Small intestine (tissue), 7 donors: ENCODE results near the gene KCNAB2. TPM values are rescaled to one million over a fixed set of nuclear protein-coding genes. Genes with fewer than 3 reads are reported as not detected.

Source experiments
- DNase-seq, 2 donors: peaks; one replicate each; pipeline versions ENCODE4 v3.0.0 to v3.0.0-alpha.2; 2013
- FAIRE-seq: peaks from 2 replicates; lab custom pipeline; 2012; peaks lifted over from hg19 to GRCh38; lab: Jason Lieb, UNC
- H3K27ac ChIP-seq, 3 donors: one replicate each; pipeline ENCODE4 v1.5.1; 2013; ENCODE audit warnings: low read length in 2 of 3, mild to moderate bottlenecking in 2 of 3, control low read depth in 1 of 3, inconsistent platforms in 1 of 3, low read depth in 1 of 3, moderate library complexity in 1 of 3
- H3K27me3 ChIP-seq, 3 donors: one replicate each; pipeline ENCODE4 v1.6.1; 2013; ENCODE audit warnings: low read length in 3 of 3, inconsistent platforms in 1 of 3; ENCODE audit not compliant: control insufficient read depth in 3 of 3, insufficient read depth in 3 of 3
- H3K36me3 ChIP-seq, 3 donors: one replicate each; pipeline ENCODE4 v1.6.1; 2013; ENCODE audit warnings: low read length in 3 of 3, inconsistent platforms in 1 of 3, low read depth in 1 of 3, mild to moderate bottlenecking in 1 of 3, moderate library complexity in 1 of 3; ENCODE audit not compliant: control insufficient read depth in 3 of 3, insufficient read depth in 2 of 3
- H3K4me1 ChIP-seq, 3 donors: one replicate each; pipeline ENCODE4 v1.6.1; 2013; ENCODE audit warnings: low read length in 2 of 3, inconsistent platforms in 1 of 3, low read depth in 1 of 3, mild to moderate bottlenecking in 1 of 3, moderate library complexity in 1 of 3; ENCODE audit not compliant: control insufficient read depth in 3 of 3, insufficient read depth in 2 of 3
- H3K4me3 ChIP-seq, 3 donors: one replicate each; pipeline ENCODE4 v1.5.1; 2013; ENCODE audit warnings: low read length in 3 of 3, control low read depth in 1 of 3, inconsistent platforms in 1 of 3, low read depth in 1 of 3, mild to moderate bottlenecking in 1 of 3, moderate library complexity in 1 of 3
- H3K9me3 ChIP-seq, 2 donors: one replicate each; pipeline ENCODE4 v1.6.1; 2013; ENCODE audit warnings: low read depth in 1 of 2, low read length in 1 of 2; ENCODE audit not compliant: control insufficient read depth in 2 of 2, insufficient read depth in 1 of 2
- WGBS, 3 donors: extraction: QIAGEN DNeasy Blood & Tissue Kit; methylation state at CpG; one replicate each; pipeline ENCODE4 v1.1.7; 2013; 5-methylcytosine and 5-hydroxymethylcytosine counted together
- polyA plus RNA-seq, 4 donors: library from polyadenylated mRNA; stranded (reverse) in 3 of 4; unstranded in 1 of 4; fragments of 200-250 nt in 3 of 4; fragments of 120-200 nt in 1 of 4; gene quantifications; one replicate each; pipeline versions ENCODE4 v1.2.1 to v1.2.3, GENCODE V29; 2013
- donor health status: healthy with polysubstance abuse.
- donor health status: control.
- donor health status: control.
- donor health status: Bipolar disorder and iron deficiency.
- donor health status: healthy.

The KCNAB2 gene
- polyA plus RNA-seq, 4 donors = 1.1 to 35.7 (median 5.3) TPM

- H3K9me3 ChIP-seq = no peaks in the 10 kb centered on the region
- H3K36me3 ChIP-seq = no peaks in the 10 kb centered on the region
- H3K27ac ChIP-seq = no peak overlapping the region
- no peak for DNase-seq
- peaks cover 0 to 2% (median 0%) of the 10 kb centered on the region in 3 donors for H3K4me1 ChIP-seq
- peaks cover 0 to 3% (median 0%) of the 10 kb centered on the region in 3 donors for H3K27me3 ChIP-seq
- no peak overlapping the region for H3K4me3 ChIP-seq
- no peak for FAIRE-seq
- WGBS, 3 donors = 24 to 55% (median 39%) methylated on average over 13 of the region's 13 CpGs
These were observed 43.6 kb upstream of the KCNAB2 start for GRCh38 chr1:6001992-6002576.

GRCh38 chr1:6002714-6003501 lies 42.8 kb upstream of the KCNAB2 start:
- H3K27ac ChIP-seq = no peak overlapping the region
- WGBS, 3 donors = 34 to 67% (median 42%) methylated on average over 32 to 33 of the region's 33 CpGs
- peaks cover 0 to 3% (median 0%) of the 10 kb centered on the region in 3 donors for H3K27me3 ChIP-seq
- no peaks in the 10 kb centered on the region for H3K36me3 ChIP-seq
- FAIRE-seq (no peak), DNase-seq (no peak)
- no peaks in the 10 kb centered on the region for H3K9me3 ChIP-seq
- no peak overlapping the region for H3K4me3 ChIP-seq
- H3K4me1 ChIP-seq = peaks cover 0 to 7% (median 0%) of the 10 kb centered on the region in 3 donors

- FAIRE-seq (no peak), DNase-seq (no peak)
- Histone ChIP-seq H3K4me3 (no peak overlapping the region), H3K4me1 (peaks cover 0 to 12% (median 0%) of the 10 kb centered on the region in 3 donors), H3K27me3 (peaks cover 0 to 3% (median 0%) of the 10 kb centered on the region in 3 donors), H3K36me3 (no peaks in the 10 kb centered on the region), H3K9me3 (no peaks in the 10 kb centered on the region), H3K27ac (no peak overlapping the region)
- WGBS, 3 donors = 73 to 78% (median 76%) methylated on average over 24 of the region's 24 CpGs
These were observed 41.9 kb upstream of the KCNAB2 start for GRCh38 chr1:6003568-6004411.

GRCh38 chr1:6004412-6005123 lies 41.1 kb upstream of the KCNAB2 start:
- DNase-seq (no peak), FAIRE-seq (no peak)
- peaks cover 0 to 3% (median 0%) of the 10 kb centered on the region in 3 donors for H3K27me3 ChIP-seq
- no peak overlapping the region for H3K4me3 ChIP-seq
- peaks cover 0 to 20% (median 0%) of the 10 kb centered on the region in 3 donors for H3K4me1 ChIP-seq
- no peaks in the 10 kb centered on the region for H3K9me3 ChIP-seq
- H3K36me3 ChIP-seq = no peaks in the 10 kb centered on the region
- WGBS, 3 donors = 93 to 95% (median 94%) methylated on average over 11 of the region's 11 CpGs
- H3K27ac ChIP-seq = no peak overlapping the region

- Histone ChIP-seq H3K36me3 (no peaks in the 10 kb centered on the region), H3K27me3 (peaks cover 0 to 3% (median 0%) of the 10 kb centered on the region in 3 donors), H3K4me3 (no peak overlapping the region), H3K9me3 (no peaks in the 10 kb centered on the region), H3K27ac (no peak overlapping the region), H3K4me1 (peaks cover 0 to 25% (median 0%) of the 10 kb centered on the region in 3 donors)
- no peak for DNase-seq
- FAIRE-seq = no peak
- 71 to 72% (median 72%) methylated on average over 5 to 10 of the region's 10 CpGs for WGBS, 3 donors
These were observed 40.3 kb upstream of the KCNAB2 start for GRCh38 chr1:6005276-6005917.

- H3K27ac ChIP-seq = no peak overlapping the region
- peaks cover 0 to 25% (median 0%) of the 10 kb centered on the region in 3 donors for H3K4me1 ChIP-seq
- no peak overlapping the region for H3K4me3 ChIP-seq
- 60 to 78% (median 76%) methylated on average over 10 to 12 of the region's 12 CpGs for WGBS, 3 donors
- no peak for DNase-seq
- peaks cover 0 to 3% (median 0%) of the 10 kb centered on the region in 3 donors for H3K27me3 ChIP-seq
- no peak for FAIRE-seq
- H3K9me3 ChIP-seq = no peaks in the 10 kb centered on the region
- no peaks in the 10 kb centered on the region for H3K36me3 ChIP-seq
These were observed 38.8 kb upstream of the KCNAB2 start for GRCh38 chr1:6006882-6007281.

- DNase-seq (no peak), FAIRE-seq (no peak)
- Histone ChIP-seq H3K36me3 (no peaks in the 10 kb centered on the region), H3K27ac (no peak overlapping the region), H3K4me3 (no peak overlapping the region), H3K27me3 (peaks cover 0 to 3% (median 0%) of the 10 kb centered on the region in 3 donors), H3K4me1 (peaks cover 0 to 25% (median 0%) of the 10 kb centered on the region in 3 donors), H3K9me3 (no peaks in the 10 kb centered on the region)
- 70 to 83% (median 76%) methylated on average over 25 of the region's 25 CpGs for WGBS, 3 donors
These were observed 38.2 kb upstream of the KCNAB2 start for GRCh38 chr1:6007318-6008083.
